Activated CD4-positive, alpha-beta T cell treated with anti-CD3 and anti-CD28 coated beads, Interleukin-2, amount 10 ng/mL, durations not matched to agents 7 days and 5 days (primary cell): Measurements from ENCODE around the gene TSPAN14. TPM values are rescaled to one million over a fixed set of nuclear protein-coding genes. Genes with fewer than 3 reads are reported as not detected.

Experiments
- CTCF ChIA-PET: fragments of 350-600 bp; sonication (Branson Sonifier 250); formaldehyde crosslinking; loops from one replicate; lab custom pipeline; 2021; ENCODE audit warnings: antibody characterized with exemption; lab: Charles Lee
- POLR2A ChIA-PET: fragments of 350-600 bp; sonication (Branson Sonifier 250); formaldehyde crosslinking; loops from one replicate; lab custom pipeline; 2021; ENCODE audit warnings: antibody characterized with exemption; lab: Charles Lee
- DNase-seq: peaks from one replicate; pipeline ENCODE4 v3.0.0-alpha.2; 2020
- H3K27ac Mint-ChIP-seq: one replicate; pipeline ENCODE4 v1.8.0; 2021; ENCODE audit warnings: mild to moderate bottlenecking, moderate library complexity, mixed read lengths
- H3K27me3 Mint-ChIP-seq: one replicate; pipeline ENCODE4 v1.8.0; 2021; ENCODE audit warnings: mixed read lengths
- H3K36me3 Mint-ChIP-seq: one replicate; pipeline ENCODE4 v1.8.0; 2021; ENCODE audit warnings: low read depth, mixed read lengths
- H3K4me1 Mint-ChIP-seq: one replicate; pipeline ENCODE4 v1.8.0; 2021; ENCODE audit warnings: mixed read lengths
- H3K4me3 Mint-ChIP-seq: one replicate; pipeline ENCODE4 v1.8.0; 2021; ENCODE audit warnings: mild to moderate bottlenecking, moderate library complexity, mixed read lengths
- H3K9me3 Mint-ChIP-seq: one replicate; pipeline ENCODE4 v1.8.0; 2021; ENCODE audit warnings: mixed read lengths
- total RNA-seq, 2 experiments: library from RNA; stranded (reverse); gene quantifications; one replicate each; pipeline ENCODE4 v1.2.3, GENCODE V29; 2021

Gene TSPAN14
- total RNA-seq, 2 experiments from 2014 or later, result 127 to 143 TPM

DNA sequence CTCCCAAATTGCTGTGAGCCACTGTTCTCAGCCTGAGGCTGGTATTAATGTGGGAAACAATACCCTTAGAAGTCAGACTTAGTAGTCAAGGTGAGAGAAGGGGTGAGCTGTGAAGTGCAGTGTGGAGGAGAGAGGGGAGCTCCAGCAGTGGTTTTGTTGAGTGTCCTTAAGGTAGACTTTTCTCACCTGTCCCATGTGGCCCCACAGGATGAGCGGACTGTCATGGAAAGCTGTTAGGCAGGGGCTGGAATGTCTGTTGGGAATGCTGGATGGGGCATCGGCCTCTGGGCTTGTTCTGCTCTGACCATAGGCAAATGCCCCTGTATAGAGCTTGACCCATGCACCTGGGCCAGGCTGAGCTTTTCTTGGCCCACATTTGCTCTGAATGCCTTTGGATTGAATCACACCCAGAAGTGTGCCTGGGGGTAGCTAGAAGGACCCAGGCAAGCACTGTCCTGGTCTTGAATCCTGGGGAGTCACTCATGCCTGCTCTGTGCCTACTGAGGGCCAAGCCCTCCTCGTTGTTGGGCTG is 47.3 kb downstream of the TSPAN14 start:
- H3K27ac Mint-ChIP-seq, result peak overlapping the region; percentile 37
- peaks cover 97% of the 10 kb centered on the region for H3K4me1 Mint-ChIP-seq
- POLR2A ChIA-PET, result no interaction called here
- H3K27me3 Mint-ChIP-seq, result no peaks in the 10 kb centered on the region
- H3K9me3 Mint-ChIP-seq, result peaks cover 2% of the 10 kb centered on the region
- CTCF ChIA-PET, result interaction anchor here (0.6 to 9.8 kb wide), 10 partner anchors 10 to 124 kb away, joined by 3 to 118 read pairs (median 6); no protein-coding TSS in a partner anchor
- no peak overlapping the region for H3K4me3 Mint-ChIP-seq
- H3K36me3 Mint-ChIP-seq, result peaks cover 59% of the 10 kb centered on the region
- DNase-seq, result no peak

DNA sequence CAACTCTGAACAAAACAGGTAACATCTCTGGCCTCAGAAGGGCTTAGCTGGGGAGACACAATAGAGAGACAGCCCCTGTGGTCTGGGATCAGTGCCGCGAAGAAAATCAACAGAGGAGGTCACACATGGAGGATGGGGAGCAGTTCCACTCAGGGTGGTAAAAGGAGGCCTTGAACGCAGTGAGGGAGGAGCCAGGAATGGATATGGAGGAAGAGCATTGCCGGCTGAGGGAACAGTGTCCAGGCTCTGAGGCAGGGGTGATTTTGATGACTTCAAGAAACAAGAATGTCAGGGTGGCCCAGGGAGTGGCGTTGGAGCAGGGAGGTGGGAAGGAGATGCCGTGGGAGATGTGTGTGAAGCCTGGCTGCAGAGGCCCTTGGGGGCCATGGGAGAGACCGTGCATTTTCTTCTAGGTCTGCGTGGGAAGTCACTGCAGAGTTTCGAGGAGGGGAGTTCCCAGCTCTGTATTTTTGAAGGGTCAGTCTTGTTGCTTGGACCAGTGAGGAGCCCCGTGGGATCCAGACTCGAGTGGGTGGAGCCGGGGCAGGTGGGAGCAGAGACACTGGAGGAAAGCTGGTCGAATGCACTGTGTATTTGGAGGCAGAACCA is 47.9 kb downstream of the TSPAN14 start:
- H3K9me3 Mint-ChIP-seq, result no peaks in the 10 kb centered on the region
- DNase-seq, result no peak
- peaks cover 53% of the 10 kb centered on the region for H3K36me3 Mint-ChIP-seq
- H3K27ac Mint-ChIP-seq, result peak overlapping the region; percentile 37
- no peaks in the 10 kb centered on the region for H3K27me3 Mint-ChIP-seq
- H3K4me1 Mint-ChIP-seq, result peaks cover 91% of the 10 kb centered on the region
- POLR2A ChIA-PET, result no interaction called here
- CTCF ChIA-PET, result interaction anchor here (0.6 to 9.8 kb wide), 9 partner anchors 9 to 124 kb away, joined by 3 to 118 read pairs (median 5); no protein-coding TSS in a partner anchor
- no peak overlapping the region for H3K4me3 Mint-ChIP-seq

DNA sequence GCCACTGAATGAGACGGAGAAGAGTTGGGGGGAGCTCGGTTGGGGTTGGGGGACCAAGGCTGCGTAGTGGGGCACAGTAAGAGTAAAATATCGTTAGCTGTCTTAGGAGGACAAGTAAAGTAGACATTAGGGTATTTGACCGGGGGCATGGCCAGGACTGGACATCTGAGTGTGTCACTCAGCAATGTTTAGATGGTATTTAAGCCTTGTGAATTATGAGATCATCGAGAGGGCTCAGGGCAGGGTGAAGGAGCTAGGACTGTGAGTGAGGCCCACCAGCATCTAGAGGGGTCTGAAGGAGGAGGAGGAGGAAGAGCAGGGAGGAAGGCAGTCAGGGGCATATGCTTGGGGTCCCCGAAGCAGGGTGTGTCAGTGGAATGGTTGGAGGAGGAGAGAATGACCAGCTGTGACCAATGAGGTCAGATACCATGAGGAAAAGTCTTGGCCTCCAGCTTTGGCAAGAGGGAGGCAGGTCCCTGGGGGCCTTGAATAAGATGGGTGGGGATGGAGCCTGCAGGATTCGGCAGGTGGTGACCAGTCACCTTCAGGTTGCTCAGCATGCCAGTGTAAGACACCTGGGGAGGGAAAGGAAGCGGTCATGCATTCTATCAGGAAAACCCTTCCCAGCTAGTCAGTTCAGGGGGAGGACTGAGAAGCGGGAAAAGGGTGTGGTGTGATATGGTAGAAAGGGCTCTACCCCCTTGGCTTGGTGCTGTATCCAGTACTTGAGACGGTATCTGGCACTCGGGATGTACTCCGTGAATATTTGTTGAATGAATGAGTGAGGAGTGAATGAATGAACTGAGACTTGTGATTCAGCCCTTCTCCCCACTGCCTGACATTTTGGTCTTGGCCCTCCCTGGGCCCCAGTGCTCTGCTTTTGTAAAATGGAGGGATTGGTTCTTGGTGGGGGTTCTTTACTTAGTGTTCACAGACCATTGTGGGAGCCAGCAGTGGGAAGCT is 48.8 kb downstream of the TSPAN14 start:
- no peak for DNase-seq
- Mint-ChIP-seq H3K27me3 (no peaks in the 10 kb centered on the region), H3K36me3 (peaks cover 50% of the 10 kb centered on the region), H3K27ac (peak overlapping the region; percentile 87), H3K9me3 (no peaks in the 10 kb centered on the region), H3K4me3 (no peak overlapping the region), H3K4me1 (peaks cover 85% of the 10 kb centered on the region)
- ChIA-PET CTCF (interaction anchor here (0.8 to 9.8 kb wide), 11 partner anchors 9 to 125 kb away, joined by 3 to 118 read pairs (median 9); no protein-coding TSS in a partner anchor), POLR2A (interaction anchor here (1.5 kb wide), 1 partner anchor 42 kb away, joined by 3 read pairs; no protein-coding TSS in a partner anchor)

DNA sequence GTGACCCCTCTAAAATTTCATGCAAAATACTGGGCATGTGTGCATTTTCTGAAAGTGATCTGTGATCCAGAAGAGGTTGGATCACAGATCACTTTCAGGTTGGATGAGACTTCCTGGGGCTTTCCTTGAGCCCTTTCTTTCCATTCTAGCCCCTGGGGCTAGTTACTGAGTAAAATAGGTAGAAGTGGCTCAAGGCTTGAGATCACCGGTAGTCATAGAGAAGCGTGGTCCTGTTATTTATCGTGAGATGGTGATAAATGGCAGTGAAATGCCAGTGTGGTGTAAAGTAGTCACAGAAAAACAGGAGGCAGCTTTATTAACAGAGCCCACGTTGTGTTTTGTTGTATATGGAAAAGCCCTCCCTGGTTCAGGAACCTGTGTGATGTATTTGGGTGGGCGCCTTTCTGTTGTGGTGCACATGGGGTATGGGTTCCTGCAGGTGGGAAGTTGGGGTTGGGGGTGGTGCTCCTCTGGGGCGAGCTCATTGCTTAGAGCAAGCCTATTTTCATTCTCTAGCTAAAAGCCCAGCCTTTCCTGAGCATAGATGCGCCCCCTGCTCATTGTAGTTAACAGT is 49.6 kb downstream of the TSPAN14 start:
- H3K27me3 Mint-ChIP-seq, result no peaks in the 10 kb centered on the region
- ChIA-PET CTCF (interaction anchor here (0.9 to 9.8 kb wide), 9 partner anchors 9 to 126 kb away, joined by 3 to 118 read pairs (median 10); partner anchors contain the start of gene SH2D4B), POLR2A (interaction anchor here (1.5 kb wide), 1 partner anchor 43 kb away, joined by 3 read pairs; no protein-coding TSS in a partner anchor)
- H3K4me1 Mint-ChIP-seq, result peaks cover 77% of the 10 kb centered on the region
- no peaks in the 10 kb centered on the region for H3K9me3 Mint-ChIP-seq
- H3K4me3 Mint-ChIP-seq, result no peak overlapping the region
- H3K36me3 Mint-ChIP-seq, result peaks cover 44% of the 10 kb centered on the region
- DNase-seq, result no peak
- peak overlapping the region; percentile 87 for H3K27ac Mint-ChIP-seq

DNA sequence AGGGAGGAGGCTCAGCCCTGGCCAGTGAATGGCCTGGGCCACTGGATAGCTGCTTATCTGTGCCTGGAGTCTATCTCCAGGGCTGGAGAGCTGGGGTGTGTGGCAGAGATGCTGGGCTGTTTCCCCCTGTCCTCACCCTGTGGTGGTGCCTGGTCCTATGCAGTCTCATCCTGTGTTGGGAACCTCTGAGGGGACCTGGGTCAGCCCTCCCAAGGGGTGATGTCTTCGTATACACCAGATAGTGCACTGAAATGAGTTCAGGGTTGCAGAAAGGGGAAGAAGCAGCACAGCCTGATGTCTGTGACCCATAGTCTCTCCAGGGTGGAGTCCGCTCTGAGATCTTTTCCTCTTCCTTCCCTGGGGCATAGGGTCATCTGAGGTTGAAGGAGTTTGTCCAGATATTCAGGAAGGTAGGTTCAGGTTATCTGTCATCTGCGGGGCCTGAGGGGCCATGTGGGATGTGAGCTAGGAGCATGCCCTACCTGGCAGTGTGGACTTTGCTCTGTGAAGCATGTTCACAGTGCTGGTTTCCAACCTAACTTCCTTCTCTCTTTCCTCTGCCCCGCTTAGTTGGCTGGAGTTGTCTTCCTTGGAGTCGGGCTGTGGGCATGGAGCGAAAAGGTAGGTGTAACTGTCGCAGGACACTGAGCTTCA is 50.2 kb downstream of the TSPAN14 start:
- H3K4me1 Mint-ChIP-seq, result peaks cover 71% of the 10 kb centered on the region
- no peak for DNase-seq
- CTCF ChIA-PET, result interaction anchor here (0.7 to 9.8 kb wide), 16 partner anchors 8 to 129 kb away, joined by 3 to 118 read pairs (median 9); partner anchors contain the start of gene SH2D4B
- peaks cover 40% of the 10 kb centered on the region for H3K36me3 Mint-ChIP-seq
- H3K27ac Mint-ChIP-seq, result peak overlapping the region; percentile 87
- no peaks in the 10 kb centered on the region for H3K9me3 Mint-ChIP-seq
- H3K4me3 Mint-ChIP-seq, result no peak overlapping the region
- POLR2A ChIA-PET, result no interaction called here
- H3K27me3 Mint-ChIP-seq, result no peaks in the 10 kb centered on the region

DNA sequence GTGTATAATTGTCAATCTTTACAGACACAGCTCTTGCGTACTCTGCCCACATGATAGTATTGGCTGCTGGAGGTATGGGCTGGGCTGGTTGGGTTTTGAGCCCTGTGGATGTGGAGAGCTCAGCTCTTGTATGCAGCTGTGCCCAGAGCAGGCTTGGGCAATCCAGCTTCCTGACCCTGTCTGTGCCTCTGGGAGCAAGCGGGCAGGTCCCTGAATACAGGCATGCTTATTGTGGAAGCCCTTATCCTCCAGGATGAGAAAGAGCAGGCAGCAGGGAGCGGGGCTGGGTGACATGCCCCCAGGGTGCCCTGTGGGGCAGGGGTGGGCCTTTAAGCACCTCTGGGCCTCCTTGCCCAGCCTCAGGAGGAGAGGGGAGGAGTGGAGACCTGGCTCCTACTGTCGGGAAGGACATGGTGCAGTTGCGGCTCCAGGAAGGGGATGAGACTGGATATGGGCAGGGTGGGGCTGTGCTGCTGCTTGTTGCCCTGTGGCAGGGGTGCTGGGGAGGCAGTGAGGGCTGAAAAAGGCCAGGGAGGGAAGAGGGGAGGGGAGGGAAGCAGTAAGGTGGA is 50.9 kb downstream of the TSPAN14 start:
- Mint-ChIP-seq H3K4me1 (peaks cover 71% of the 10 kb centered on the region), H3K27ac (peak overlapping the region; percentile 87), H3K27me3 (no peaks in the 10 kb centered on the region)

DNA sequence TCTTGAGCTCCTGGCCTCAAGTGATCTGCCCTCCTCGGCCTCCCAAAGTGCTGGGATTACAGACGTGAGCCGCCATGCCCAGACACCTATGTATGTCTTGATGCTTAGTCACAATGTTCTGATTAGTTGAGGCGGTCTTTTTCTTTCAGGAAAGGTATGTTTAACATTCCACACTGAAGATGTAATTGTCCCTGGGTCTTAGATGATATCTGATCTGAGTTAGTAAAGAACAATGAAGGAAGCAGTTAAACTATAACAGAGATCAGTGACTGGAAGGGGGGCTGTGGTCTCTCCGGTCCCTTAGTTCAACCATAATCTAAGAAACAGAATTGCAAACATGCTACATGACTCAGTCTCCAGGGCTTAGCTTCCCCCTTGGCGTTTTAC is 52.1 kb downstream of the TSPAN14 start:
- H3K4me1 Mint-ChIP-seq, result peaks cover 70% of the 10 kb centered on the region
- H3K36me3 Mint-ChIP-seq, result peaks cover 43% of the 10 kb centered on the region
- DNase-seq, result no peak
- H3K9me3 Mint-ChIP-seq, result no peaks in the 10 kb centered on the region
- ChIA-PET CTCF (interaction anchor here (0.7 to 9.8 kb wide), 35 partner anchors 8 to 133 kb away, joined by 3 to 118 read pairs (median 7); partner anchors contain the start of genes PRXL2A and SH2D4B), POLR2A (no interaction called here)
- no peak overlapping the region for H3K4me3 Mint-ChIP-seq
- peak overlapping the region; percentile 57 for H3K27ac Mint-ChIP-seq
- no peaks in the 10 kb centered on the region for H3K27me3 Mint-ChIP-seq

More for the DNA sequence above, 50.9 kb downstream of the TSPAN14 start:
- H3K36me3 Mint-ChIP-seq, result peaks cover 41% of the 10 kb centered on the region
- no peak for DNase-seq
- no peaks in the 10 kb centered on the region for H3K9me3 Mint-ChIP-seq
- POLR2A ChIA-PET, result no interaction called here
- H3K4me3 Mint-ChIP-seq, result no peak overlapping the region
- CTCF ChIA-PET, result interaction anchor here (0.7 to 9.8 kb wide), 34 partner anchors 8 to 132 kb away, joined by 3 to 118 read pairs (median 7); partner anchors contain the start of genes PRXL2A and SH2D4B

DNA sequence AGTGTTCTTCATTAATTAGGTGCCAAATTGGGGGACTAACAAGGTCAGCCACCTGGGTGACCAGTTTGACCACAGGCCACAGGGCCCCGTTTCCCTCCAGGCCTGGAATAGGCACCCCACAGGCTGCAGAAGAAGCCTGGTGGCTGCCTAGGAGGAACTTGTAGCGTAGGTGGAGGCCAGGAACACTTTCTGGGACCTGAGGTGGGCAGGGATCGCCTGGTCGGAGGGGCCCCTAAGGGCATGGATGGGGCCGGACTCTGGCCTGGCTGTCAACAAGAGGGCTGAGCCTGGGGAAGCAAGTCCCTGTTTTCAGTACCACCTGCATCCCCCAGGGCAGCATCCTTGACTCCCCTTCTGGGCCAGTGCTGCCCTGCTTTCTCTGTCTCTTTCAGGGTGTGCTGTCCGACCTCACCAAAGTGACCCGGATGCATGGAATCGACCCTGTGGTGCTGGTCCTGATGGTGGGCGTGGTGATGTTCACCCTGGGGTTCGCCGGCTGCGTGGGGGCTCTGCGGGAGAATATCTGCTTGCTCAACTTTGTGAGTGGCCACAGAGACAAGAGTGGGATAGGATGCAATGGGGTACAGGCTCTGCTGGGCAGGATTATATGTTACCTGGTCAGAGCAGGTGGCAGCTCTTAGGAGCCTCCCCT is 52.9 kb downstream of the TSPAN14 start:
- H3K9me3 Mint-ChIP-seq, result no peaks in the 10 kb centered on the region
- ChIA-PET POLR2A (no interaction called here), CTCF (interaction anchor here (0.7 to 9.8 kb wide), 3 partner anchors 37 to 63 kb away, joined by 3 to 118 read pairs (median 9); no protein-coding TSS in a partner anchor)
- H3K27me3 Mint-ChIP-seq, result no peaks in the 10 kb centered on the region
- no peak overlapping the region for H3K27ac Mint-ChIP-seq
- DNase-seq, result no peak
- no peak overlapping the region for H3K4me3 Mint-ChIP-seq
- peaks cover 70% of the 10 kb centered on the region for H3K4me1 Mint-ChIP-seq
- H3K36me3 Mint-ChIP-seq, result peaks cover 43% of the 10 kb centered on the region

DNA sequence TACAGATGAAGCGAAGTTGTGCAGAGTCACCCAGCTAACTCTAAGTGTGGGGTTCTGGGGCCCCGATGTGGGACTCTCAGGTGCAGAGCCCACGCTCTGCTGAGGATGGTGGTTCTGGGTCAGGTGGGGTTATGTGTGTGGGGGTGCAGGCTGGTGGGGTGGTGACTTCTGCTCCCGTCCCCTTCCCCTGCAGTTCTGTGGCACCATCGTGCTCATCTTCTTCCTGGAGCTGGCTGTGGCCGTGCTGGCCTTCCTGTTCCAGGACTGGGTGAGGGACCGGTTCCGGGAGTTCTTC is 54.9 kb downstream of the TSPAN14 start:
- no peak for DNase-seq
- Mint-ChIP-seq H3K4me3 (no peak overlapping the region), H3K27me3 (no peaks in the 10 kb centered on the region), H3K4me1 (peaks cover 49% of the 10 kb centered on the region), H3K27ac (no peak overlapping the region), H3K9me3 (no peaks in the 10 kb centered on the region), H3K36me3 (peaks cover 49% of the 10 kb centered on the region)
- POLR2A ChIA-PET, result no interaction called here
- CTCF ChIA-PET, result interaction anchor here (0.5 to 1.7 kb wide), 6 partner anchors 10 to 369 kb away, joined by 3 to 6 read pairs (median 3); no protein-coding TSS in a partner anchor

DNA sequence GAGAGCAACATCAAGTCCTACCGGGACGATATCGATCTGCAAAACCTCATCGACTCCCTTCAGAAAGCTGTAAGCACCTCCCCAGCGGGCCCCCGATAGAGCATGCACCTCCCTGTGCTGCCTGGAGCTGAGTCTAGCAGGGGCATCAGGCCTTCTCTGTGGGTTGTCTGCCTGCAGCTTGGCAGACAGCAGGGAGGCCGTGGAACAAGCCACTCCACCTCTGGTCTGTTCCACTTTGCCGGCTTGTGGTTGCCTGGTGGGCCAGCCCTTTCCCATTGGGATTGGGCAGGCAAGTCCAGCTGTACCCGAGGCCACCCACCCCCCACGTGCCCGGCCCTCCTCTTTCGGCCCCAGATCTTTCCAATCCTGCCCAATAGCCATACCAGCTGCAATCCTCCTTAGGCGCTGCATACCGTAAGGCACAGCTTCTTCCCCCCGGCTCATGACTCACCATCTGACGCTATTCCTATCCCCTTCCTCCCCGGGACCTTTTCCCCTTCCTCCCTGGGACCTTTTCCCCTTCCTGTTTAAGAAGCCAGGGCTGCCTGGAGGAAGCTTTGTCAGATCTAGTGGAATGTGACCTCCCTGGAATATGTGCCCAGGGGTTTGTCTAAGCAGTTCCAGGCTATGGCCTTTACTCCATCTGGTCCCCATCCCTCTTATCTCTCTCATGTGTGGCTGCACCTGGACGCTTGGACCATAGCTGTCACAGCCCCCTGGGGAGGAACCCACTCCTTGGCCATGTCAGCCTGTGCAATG is 55.5 kb downstream of the TSPAN14 start:
- CTCF ChIA-PET, result interaction anchor here (0.5 to 2.3 kb wide), 7 partner anchors 10 to 370 kb away, joined by 3 to 7 read pairs (median 3); no protein-coding TSS in a partner anchor
- no peak overlapping the region for H3K4me3 Mint-ChIP-seq
- H3K36me3 Mint-ChIP-seq, result peaks cover 54% of the 10 kb centered on the region
- DNase-seq, result no peak
- H3K9me3 Mint-ChIP-seq, result no peaks in the 10 kb centered on the region
- H3K4me1 Mint-ChIP-seq, result peaks cover 43% of the 10 kb centered on the region
- no peak overlapping the region for H3K27ac Mint-ChIP-seq
- POLR2A ChIA-PET, result no interaction called here
- H3K27me3 Mint-ChIP-seq, result no peaks in the 10 kb centered on the region
